ENCODE results near the gene STPG1.

- TF ChIP-seq EZH2 (IDR thresholded peaks at IDR 0.05; ENCODE audit: borderline replicate concordance, low read depth, low read length, severe bottlenecking) (no peak), CTCF (IDR thresholded peaks at IDR 0.05; ENCODE audit: borderline replicate concordance, extremely low read depth, low read length, poor library complexity, severe bottlenecking) (no peak)
These were observed 52.9 kb downstream of the STPG1 start for GRCh38 chr1:24360681-24361080.
